Stimulated activated CD4-positive, alpha-beta T cell treated with anti-CD3 and anti-CD28 coated beads, Interleukin-4, amount 100 ng/mL, for 4 hours (primary cell): ENCODE measurements around the gene MYEOV.

ENCODE experiments used
- DNase-seq, 2 experiments: peaks; one replicate each; pipeline ENCODE4 v3.0.0-alpha.2; 2020

Gene MYEOV

GRCh38 chr11:69267395-69267805 lies 26.6 kb upstream of the MYEOV start:
- no peak for DNase-seq

GRCh38 chr11:69268911-69269310 lies 25.0 kb upstream of the MYEOV start:
- DNase-seq, result no peak

- DNase-seq, result no peak
Observed at GRCh38 chr11:69269388-69269787, 24.6 kb upstream of the MYEOV start.

GRCh38 chr11:69269926-69270697 lies 23.8 kb upstream of the MYEOV start:
- no peak for DNase-seq

GRCh38 chr11:69270941-69271340 lies 23.0 kb upstream of the MYEOV start:
- DNase-seq, result no peak

GRCh38 chr11:69272055-69272454 lies 21.9 kb upstream of the MYEOV start:
- DNase-seq, result no peak

- DNase-seq, result no peak
Observed at GRCh38 chr11:69272831-69273485, 21.0 kb upstream of the MYEOV start.

GRCh38 chr11:69273571-69273970 lies 20.4 kb upstream of the MYEOV start:
- no peak for DNase-seq

- no peak for DNase-seq
Observed at GRCh38 chr11:69274531-69275016, 19.4 kb upstream of the MYEOV start.

GRCh38 chr11:69275178-69275577 lies 18.8 kb upstream of the MYEOV start:
- DNase-seq, result no peak

GRCh38 chr11:69276165-69276564 lies 17.8 kb upstream of the MYEOV start:
- no peak for DNase-seq

GRCh38 chr11:69277074-69277809 lies 16.7 kb upstream of the MYEOV start:
- DNase-seq, result no peak

GRCh38 chr11:69278091-69278867 lies 15.7 kb upstream of the MYEOV start:
- no peak for DNase-seq

- DNase-seq, result no peak
Observed at GRCh38 chr11:69280451-69280850, 13.5 kb upstream of the MYEOV start.

GRCh38 chr11:69280994-69281393 lies 13.0 kb upstream of the MYEOV start:
- DNase-seq, result no peak

GRCh38 chr11:69283446-69283845 lies 10.5 kb upstream of the MYEOV start:
- DNase-seq, result no peak

- DNase-seq, result no peak
Observed at GRCh38 chr11:69284081-69284511, 9.9 kb upstream of the MYEOV start.

GRCh38 chr11:69285091-69285490 lies 8.9 kb upstream of the MYEOV start:
- DNase-seq, result no peak

- DNase-seq, result no peak
Observed at GRCh38 chr11:69285766-69286165, 8.2 kb upstream of the MYEOV start.

GRCh38 chr11:69286374-69287371 lies 7.3 kb upstream of the MYEOV start:
- DNase-seq, result no peak
